ENCODE results near the gene KDM5B.

DNA sequence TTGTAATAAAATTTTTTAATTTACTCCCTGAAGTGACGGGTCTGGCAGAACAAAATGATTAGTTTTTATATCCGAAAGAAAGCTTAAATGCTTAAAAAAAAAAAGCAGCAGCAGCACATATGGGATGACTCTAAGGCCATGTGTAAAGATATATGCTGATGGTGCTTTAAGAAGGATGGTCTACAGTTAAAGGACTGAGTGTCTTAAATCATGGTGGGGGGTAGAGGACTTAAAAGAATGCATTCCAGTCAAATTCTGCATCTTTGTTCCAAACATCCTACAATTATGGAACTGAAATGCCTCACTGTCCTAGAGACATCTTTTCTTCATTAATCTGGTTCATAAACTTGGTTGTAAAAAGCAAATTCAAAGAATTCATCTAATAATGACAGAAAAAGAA is 7.0 kb downstream of the KDM5B start:
- TF ChIP-seq POLR2A (IDR thresholded peaks at IDR 0.05; ENCODE audit: low read depth, low read length): no peak
- no peak for TF ChIP-seq POLR2AphosphoS5 (IDR thresholded peaks at IDR 0.05; ENCODE audit: low read depth, low read length)
- no peak for TF ChIP-seq TAF1 (IDR thresholded peaks at IDR 0.05; ENCODE audit: borderline replicate concordance, low read depth, low read length)

Data from GM12892 (cell line).